ENCODE data around the gene BTBD16. TPM values are rescaled to one million over a fixed set of nuclear protein-coding genes. Genes with fewer than 3 reads are reported as not detected.

BTBD16 gene
- total and polyA plus RNA-seq, 2 of the 4 experiments (the other 2 are of a cell fraction): not detected

GRCh38 chr10:122343936-122344335 is 72.8 kb downstream of the BTBD16 start:
- no peak for DNase-seq
- no peak for ATAC-seq (ENCODE audit: low read depth)
- 60% methylated on average over 4 of the region's 8 CpGs; no CpG with 5 or more reads in 1 of the 2 experiments for WGBS, 2 experiments (ENCODE audit: extremely low coverage in 2 of 2, insufficient read length in 1 of 2)
- H3K9me3 ChIP-seq (ENCODE audit: control insufficient read depth, insufficient read depth, low read length): peaks cover 5% of the 10 kb centered on the region; the same call in 1 of the 2 replicates
- dilution Hi-C loops (cut with HindIII; ENCODE audit: low sequenced_read_pairs, unreplicated experiment): no loop called here
- TF ChIP-seq RFX5 (IDR thresholded peaks at IDR 0.05; ENCODE audit: low read depth, low read length) (no peak), MXI1 (IDR thresholded peaks at IDR 0.05; ENCODE audit: borderline replicate concordance, low read depth, low read length) (no peak), POLR2A (IDR thresholded peaks at IDR 0.05; ENCODE audit: low read depth, low read length) (no peak), NFE2L2 (IDR thresholded peaks at IDR 0.05; ENCODE audit: low read depth, low read length) (no peak), BHLHE40 (IDR thresholded peaks at IDR 0.05; ENCODE audit: low read depth, low read length) (no peak), FOS (IDR thresholded peaks at IDR 0.05; ENCODE audit: low read depth, low read length) (no peak), CEBPB (IDR thresholded peaks at IDR 0.05; ENCODE audit: low read depth, low read length) (no peak), USF2 (IDR thresholded peaks at IDR 0.05; ENCODE audit: low read depth, low read length) (no peak), RAD21 (IDR thresholded peaks at IDR 0.05; ENCODE audit: low read length) (no peak), SMC3 (IDR thresholded peaks at IDR 0.05; ENCODE audit: low read depth, low read length) (no peak), ELK1 (IDR thresholded peaks at IDR 0.05; ENCODE audit: borderline replicate concordance, low read depth, low read length) (no peak), MAZ (IDR thresholded peaks at IDR 0.05; ENCODE audit: borderline replicate concordance, low read depth, low read length) (no peak), CHD1 (IDR thresholded peaks at IDR 0.05; ENCODE audit: low read depth, low read length) (no peak), MAFK (IDR thresholded peaks at IDR 0.05; ENCODE audit: low read depth, low read length) (no peak), CTCF (conservative IDR thresholded peaks at IDR 0.05; ENCODE audit: low read depth, low read length) (no peak), RCOR1 (IDR thresholded peaks at IDR 0.05; ENCODE audit: insufficient replicate concordance, low read length) (no peak)
- no peak overlapping the region for H3K14ac ChIP-seq (replicated peaks; ENCODE audit: low read depth, low read length)
- BruUV-seq (replicated peaks): no TSS peak
- no peak overlapping the region for H2AFZ ChIP-seq (replicated peaks; ENCODE audit: low read length, poor library complexity)
- H3K56ac ChIP-seq (ENCODE audit: extremely low read depth, insufficient read depth, low read length): no peak overlapping the region
- no peak overlapping the region for H3K18ac ChIP-seq (ENCODE audit: low read depth, low read length)
- no peak overlapping the region for H3K9ac ChIP-seq (ENCODE audit: low read depth, low read length)
- H2AK5ac ChIP-seq (ENCODE audit: low read depth, low read length): no peak overlapping the region
- ChIA-PET CTCF (interaction anchor here (0.7 to 2.3 kb wide), 3 partner anchors 24 to 221 kb away, joined by 3 to 16 read pairs (median 3); no protein-coding TSS in a partner anchor), POLR2A (ENCODE audit: unreplicated experiment) (no interaction called here)
- intact Hi-C loops (cut with micrococcal nuclease): loop anchor here (5.0 kb wide), 2 partner anchors 37 to 358 kb away; no protein-coding TSS in a partner anchor
- H2AK9ac ChIP-seq (replicated peaks; ENCODE audit: low read depth, low read length, poor library complexity): no peak overlapping the region
- no peak overlapping the region for H3K4me3 ChIP-seq (ENCODE audit: insufficient read depth, low read depth, low read length)
- no peaks in the 10 kb centered on the region; the same call in 1 of the 2 replicates for H4K20me1 ChIP-seq (ENCODE audit: insufficient read depth, low read length)
- H2BK15ac ChIP-seq (ENCODE audit: low read depth, low read length): no peak overlapping the region
- H4K5ac ChIP-seq (ENCODE audit: low read depth, low read length): no peak overlapping the region
- in situ Hi-C loops (cut with MboI; ENCODE audit: low sequenced_read_pairs): loop anchor here (5.0 to 10.0 kb wide), 2 partner anchors 88 to 231 kb away; no protein-coding TSS in a partner anchor
- no peak overlapping the region for H4K91ac ChIP-seq (ENCODE audit: insufficient read depth, low read depth, low read length)
- H3K79me1 ChIP-seq (ENCODE audit: low read depth in 1 of 2, low read length in 2 of 2): no peaks in the 10 kb centered on the region
- H3K27me3 ChIP-seq (ENCODE audit: control insufficient read depth, insufficient read depth, low read length): peaks cover 10% of the 10 kb centered on the region; the same call in 1 of the 2 replicates
- no peaks in the 10 kb centered on the region for H3K36me3 ChIP-seq (ENCODE audit: control insufficient read depth, insufficient read depth, low read length)
- H4K8ac ChIP-seq (ENCODE audit: low read depth in 2 of 2, low read length in 2 of 2): no peak overlapping the region
- no peak overlapping the region for H2BK5ac ChIP-seq (ENCODE audit: low read depth, low read length, poor library complexity, severe bottlenecking)
- no peak overlapping the region for H3K23ac ChIP-seq (ENCODE audit: low read depth, low read length)
- H3K4me2 ChIP-seq (ENCODE audit: low read depth, low read length): no peak overlapping the region
- no peaks in the 10 kb centered on the region for H3K9me1 ChIP-seq (ENCODE audit: insufficient read depth, low read length)
- no peak overlapping the region for H3K27ac ChIP-seq (ENCODE audit: insufficient read depth, low read length)
- H3K4ac ChIP-seq (ENCODE audit: low read depth, low read length): no peak overlapping the region
- no peak overlapping the region for H2BK20ac ChIP-seq (ENCODE audit: low read depth, low read length)
- no peaks in the 10 kb centered on the region for H3K4me1 ChIP-seq (ENCODE audit: control insufficient read depth, insufficient read depth, low read length)
- no peak overlapping the region for H2BK120ac ChIP-seq (ENCODE audit: low read depth, low read length)

Data from IMR-90 (cell line).